Gastroesophageal sphincter (tissue), 4 donors: ENCODE results near the gene KLHL30. TPM values are rescaled to one million over a fixed set of nuclear protein-coding genes. Genes with fewer than 3 reads are reported as not detected.

ENCODE experiments used
- ATAC-seq: fragments of 150-250 bp; one replicate; pipeline ENCODE4 v1.9.1; 2016; ENCODE audit warnings: mild to moderate bottlenecking, moderate library complexity
- H3K27ac ChIP-seq, 4 donors: fragments of 200-600 bp; sonication (generic) in 3 of 4; 1 replicate in 3 of 4; 2 replicates in 1 of 4; pipeline ENCODE4 v1.5.1; 2016 to 2019
- H3K27me3 ChIP-seq: fragments of 200-600 bp; sonication (generic); one replicate; pipeline ENCODE4 v1.5.1; 2019
- H3K36me3 ChIP-seq, 2 donors: fragments of 200-600 bp; sonication (generic); one replicate each; pipeline ENCODE4 v1.5.1; 2019; ENCODE audit warnings: control low read depth in 1 of 2
- H3K4me1 ChIP-seq, 3 donors: fragments of 200-600 bp; sonication (generic); 1 replicate in 2 of 3; 2 replicates in 1 of 3; pipeline ENCODE4 v1.5.1; 2016 to 2019; ENCODE audit warnings: control low read depth in 2 of 3
- H3K4me3 ChIP-seq, 2 donors: fragments of 200-600 bp; sonication (generic); one replicate each; pipeline ENCODE4 v1.5.1; 2019; ENCODE audit warnings: mild to moderate bottlenecking in 1 of 2, moderate library complexity in 1 of 2
- H3K9me3 ChIP-seq, 3 donors: fragments of 200-600 bp; sonication (generic); one replicate each; pipeline ENCODE4 v1.5.1; 2017 to 2019; ENCODE audit warnings: control low read depth in 2 of 3
- EP300 ChIP-seq: sonication (generic); formaldehyde crosslinking; IDR thresholded peaks from one replicate; pipeline ENCODE4 v1.6.1; 2017; ENCODE audit warnings: antibody characterized with exemption, mild to moderate bottlenecking
- POLR2A ChIP-seq, 2 donors: fragments of 450-650 bp; IDR thresholded peaks; one replicate each; pipeline ENCODE4 v1.6.1; 2017; ENCODE audit warnings: antibody characterized with exemption in 2 of 2, mild to moderate bottlenecking in 2 of 2, moderate library complexity in 1 of 2
- POLR2AphosphoS5 ChIP-seq: sonication (generic); formaldehyde crosslinking; IDR thresholded peaks from one replicate; pipeline ENCODE4 v1.6.1; 2017; ENCODE audit warnings: antibody characterized with exemption
- WGBS, 2 donors: methylation state at CpG; one replicate each; pipeline ENCODE4 v1.1.5; 2018; ENCODE audit warnings: low coverage in 1 of 2; 5-methylcytosine and 5-hydroxymethylcytosine counted together
- total RNA-seq, 4 donors: library from RNA; depleted of rRNA; stranded (reverse); fragments of >200 nt; gene quantifications; one replicate each; pipeline ENCODE4 v1.1.0, GENCODE V29; 2016
- TF ChIP-seq, protein P1 (sequence below), 4 experiments: fragments of 200-600 bp in 2 of 4; fragments of 450-650 bp in 2 of 4; sonication (generic) in 1 of 4; IDR thresholded peaks; one replicate each; pipeline ENCODE4 v1.5.1; 2017 to 2019; ENCODE audit warnings: antibody characterized with exemption in 4 of 4, mild to moderate bottlenecking in 2 of 4, moderate library complexity in 2 of 4

The KLHL30 gene
- total RNA-seq, 4 donors from 2014 or later: 1.3 to 8.1 (median 3.7) TPM

DNA sequence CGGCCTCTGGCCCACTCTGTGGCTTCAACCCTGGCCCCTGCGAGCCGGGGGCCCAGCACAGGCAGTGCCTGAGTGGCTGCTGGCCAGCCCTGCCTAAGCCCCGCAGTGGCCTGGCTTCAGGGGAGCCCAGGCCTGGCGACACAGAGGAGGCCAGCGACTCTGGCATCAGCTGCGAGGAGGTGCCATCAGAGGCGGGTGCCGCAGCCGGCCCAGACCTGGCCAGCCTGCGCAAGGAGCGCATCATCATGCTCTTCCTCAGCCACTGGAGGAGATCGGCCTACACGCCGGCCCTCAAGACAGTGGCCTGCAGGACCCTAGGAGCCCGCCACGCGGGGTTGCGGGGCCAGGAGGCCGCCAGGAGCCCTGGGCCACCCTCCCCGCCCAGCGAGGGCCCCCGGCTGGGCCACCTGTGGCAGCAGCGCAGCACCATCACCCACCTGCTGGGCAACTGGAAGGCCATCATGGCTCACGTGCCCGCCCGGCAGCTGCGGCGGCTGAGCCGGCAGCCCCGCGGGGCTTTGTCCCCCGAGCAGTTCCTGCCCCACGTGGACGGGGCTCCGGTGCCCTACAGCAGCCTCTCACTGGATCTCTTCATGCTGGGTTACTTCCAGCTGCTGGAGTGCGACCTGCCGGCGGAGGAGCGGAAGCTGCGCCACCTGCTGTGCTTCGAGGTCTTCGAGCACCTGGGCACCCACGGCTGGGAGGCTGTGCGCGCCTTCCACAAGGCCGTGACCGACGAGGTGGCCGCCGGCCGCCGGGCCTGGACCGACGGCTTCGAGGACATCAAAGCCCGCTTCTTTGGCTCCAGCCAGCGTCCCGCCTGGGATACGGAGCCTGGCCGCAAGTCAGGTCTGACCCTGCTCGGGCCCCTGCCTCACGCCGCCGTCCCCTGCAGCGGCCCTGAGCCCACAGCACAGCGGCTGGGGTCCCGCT, 7.5 kb upstream of the KLHL30 start:
- H3K27ac ChIP-seq: no peak overlapping the region
- no peak for ATAC-seq
- no peaks in the 10 kb centered on the region for H3K9me3 ChIP-seq
- peaks cover 0 to 16% (median 0%) of the 10 kb centered on the region in 3 donors for H3K4me1 ChIP-seq
- H3K4me3 ChIP-seq: no peak overlapping the region
- H3K27me3 ChIP-seq: no peaks in the 10 kb centered on the region
- peaks cover 0 to 18% of the 10 kb centered on the region in 2 donors for H3K36me3 ChIP-seq
- TF ChIP-seq, protein P1, sequence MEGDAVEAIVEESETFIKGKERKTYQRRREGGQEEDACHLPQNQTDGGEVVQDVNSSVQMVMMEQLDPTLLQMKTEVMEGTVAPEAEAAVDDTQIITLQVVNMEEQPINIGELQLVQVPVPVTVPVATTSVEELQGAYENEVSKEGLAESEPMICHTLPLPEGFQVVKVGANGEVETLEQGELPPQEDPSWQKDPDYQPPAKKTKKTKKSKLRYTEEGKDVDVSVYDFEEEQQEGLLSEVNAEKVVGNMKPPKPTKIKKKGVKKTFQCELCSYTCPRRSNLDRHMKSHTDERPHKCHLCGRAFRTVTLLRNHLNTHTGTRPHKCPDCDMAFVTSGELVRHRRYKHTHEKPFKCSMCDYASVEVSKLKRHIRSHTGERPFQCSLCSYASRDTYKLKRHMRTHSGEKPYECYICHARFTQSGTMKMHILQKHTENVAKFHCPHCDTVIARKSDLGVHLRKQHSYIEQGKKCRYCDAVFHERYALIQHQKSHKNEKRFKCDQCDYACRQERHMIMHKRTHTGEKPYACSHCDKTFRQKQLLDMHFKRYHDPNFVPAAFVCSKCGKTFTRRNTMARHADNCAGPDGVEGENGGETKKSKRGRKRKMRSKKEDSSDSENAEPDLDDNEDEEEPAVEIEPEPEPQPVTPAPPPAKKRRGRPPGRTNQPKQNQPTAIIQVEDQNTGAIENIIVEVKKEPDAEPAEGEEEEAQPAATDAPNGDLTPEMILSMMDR (IDR thresholded peaks at IDR 0.05): no peak
- no peak for TF ChIP-seq POLR2A (IDR thresholded peaks at IDR 0.05)
- no peak for TF ChIP-seq POLR2AphosphoS5
- no peak for TF ChIP-seq EP300
- WGBS, 2 donors: no CpG with 5 or more reads among the region's 68 CpGs

GRCh38 chr2:238131761-238132462, 6.6 kb upstream of the KLHL30 start:
- Histone ChIP-seq H3K4me3 (no peak overlapping the region), H3K27me3 (no peaks in the 10 kb centered on the region), H3K4me1 (peaks cover 0 to 14% (median 0%) of the 10 kb centered on the region in 3 donors), H3K9me3 (no peaks in the 10 kb centered on the region), H3K36me3 (peaks cover 0 to 18% of the 10 kb centered on the region in 2 donors), H3K27ac (no peak overlapping the region)
- ATAC-seq: no peak
- TF ChIP-seq, protein P1 (IDR thresholded peaks at IDR 0.05): no peak
- no peak for TF ChIP-seq EP300
- no peak for TF ChIP-seq POLR2AphosphoS5
- TF ChIP-seq POLR2A (IDR thresholded peaks at IDR 0.05): no peak
- 90% methylated on average over 4 of the region's 14 CpGs; no CpG with 5 or more reads in 1 of the 2 donors for WGBS, 2 donors

- TF ChIP-seq POLR2A (IDR thresholded peaks at IDR 0.05) (no peak), POLR2AphosphoS5 (no peak), EP300 (no peak)
- TF ChIP-seq, protein P1 (IDR thresholded peaks at IDR 0.05): no peak
- peaks cover 0 to 18% of the 10 kb centered on the region in 2 donors for H3K36me3 ChIP-seq
- no peak overlapping the region for H3K4me3 ChIP-seq
- ATAC-seq: no peak
- H3K27me3 ChIP-seq: no peaks in the 10 kb centered on the region
- no peak overlapping the region for H3K27ac ChIP-seq
- WGBS, 2 donors: 90 to 92% methylated on average over 4 to 6 of the region's 23 CpGs
- peaks cover 0 to 13% (median 0%) of the 10 kb centered on the region in 3 donors for H3K4me1 ChIP-seq
- no peaks in the 10 kb centered on the region for H3K9me3 ChIP-seq
Measured at GRCh38 chr2:238132463-238133450, 5.7 kb upstream of the KLHL30 start.

- H3K36me3 ChIP-seq: peaks cover 0 to 18% of the 10 kb centered on the region in 2 donors
- TF ChIP-seq POLR2A (IDR thresholded peaks at IDR 0.05): no peak
- TF ChIP-seq, protein P1 (IDR thresholded peaks at IDR 0.05): no peak
- no peak for TF ChIP-seq EP300
- TF ChIP-seq POLR2AphosphoS5: no peak
- 41 to 57% methylated on average over 2 to 3 of the region's 14 CpGs for WGBS, 2 donors
- H3K4me3 ChIP-seq: no peak overlapping the region
- peaks cover 0 to 17% (median 8%) of the 10 kb centered on the region in 3 donors for H3K4me1 ChIP-seq
- no peaks in the 10 kb centered on the region for H3K9me3 ChIP-seq
- H3K27ac ChIP-seq: no peak overlapping the region
- no peak for ATAC-seq
- no peaks in the 10 kb centered on the region for H3K27me3 ChIP-seq
Measured at GRCh38 chr2:238133499-238134392, 4.7 kb upstream of the KLHL30 start.
